ENCODE results near the gene HOMER3.

Gene HOMER3

GRCh38 chr19:18910801-18911436 lies 30.1 kb downstream of the HOMER3 start:
- no peak for TF ChIP-seq CTCF (IDR thresholded peaks at IDR 0.05; ENCODE audit: low read depth, low read length)
- no peak for DNase-seq (ENCODE audit: extremely low read depth, low read depth)

GRCh38 chr19:18910010-18910409 lies 31.0 kb downstream of the HOMER3 start:
- no peak for DNase-seq (ENCODE audit: extremely low read depth, low read depth)
- no peak for TF ChIP-seq CTCF (IDR thresholded peaks at IDR 0.05; ENCODE audit: low read depth, low read length)

- DNase-seq (ENCODE audit: extremely low read depth, low read depth): no peak
- no peak for TF ChIP-seq CTCF (IDR thresholded peaks at IDR 0.05; ENCODE audit: low read depth, low read length)
Measured at GRCh38 chr19:18908917-18909619, 31.9 kb downstream of the HOMER3 start.

GRCh38 chr19:18906605-18907519 lies 34.2 kb downstream of the HOMER3 start:
- no peak for DNase-seq (ENCODE audit: extremely low read depth, low read depth)
- no peak for TF ChIP-seq CTCF (IDR thresholded peaks at IDR 0.05; ENCODE audit: low read depth, low read length)

- no peak for TF ChIP-seq CTCF (IDR thresholded peaks at IDR 0.05; ENCODE audit: low read depth, low read length)
- no peak for DNase-seq (ENCODE audit: extremely low read depth, low read depth)
Measured at GRCh38 chr19:18905513-18906236, 35.3 kb downstream of the HOMER3 start.

GRCh38 chr19:18905058-18905456 lies 36.0 kb downstream of the HOMER3 start:
- no peak for DNase-seq (ENCODE audit: extremely low read depth, low read depth)
- TF ChIP-seq CTCF (IDR thresholded peaks at IDR 0.05; ENCODE audit: low read depth, low read length): no peak
